ENCODE results near the gene C9orf153. TPM values are rescaled to one million over a fixed set of nuclear protein-coding genes. Genes with fewer than 3 reads are reported as not detected.

Gene C9orf153
- total and polyA plus RNA-seq, 2 of the 13 experiments (the other 11 are each of a cell fraction or from before 2014, with no cell fraction given) = 0.17 to 0.44 TPM

DNA sequence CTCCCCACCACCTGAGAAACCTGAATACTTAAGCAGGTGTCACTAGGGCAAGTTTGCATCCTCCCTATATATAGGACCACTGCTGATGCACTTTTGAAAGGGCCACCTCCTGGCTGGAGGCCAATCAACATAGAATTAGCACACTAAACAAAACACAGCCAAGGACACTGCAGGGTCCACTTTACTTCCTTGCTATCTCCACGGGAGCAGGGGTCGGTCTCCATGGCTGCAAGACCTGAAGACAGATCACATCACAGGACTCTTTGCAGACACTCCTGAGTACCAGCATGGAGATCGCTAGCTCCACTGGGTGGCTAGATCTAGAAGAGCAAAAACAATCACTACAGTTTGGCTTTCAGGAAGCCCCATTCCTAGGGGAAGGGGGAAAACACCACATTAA, 72.3 kb downstream of the C9orf153 start (continued):
- TF ChIP-seq, protein P1, sequence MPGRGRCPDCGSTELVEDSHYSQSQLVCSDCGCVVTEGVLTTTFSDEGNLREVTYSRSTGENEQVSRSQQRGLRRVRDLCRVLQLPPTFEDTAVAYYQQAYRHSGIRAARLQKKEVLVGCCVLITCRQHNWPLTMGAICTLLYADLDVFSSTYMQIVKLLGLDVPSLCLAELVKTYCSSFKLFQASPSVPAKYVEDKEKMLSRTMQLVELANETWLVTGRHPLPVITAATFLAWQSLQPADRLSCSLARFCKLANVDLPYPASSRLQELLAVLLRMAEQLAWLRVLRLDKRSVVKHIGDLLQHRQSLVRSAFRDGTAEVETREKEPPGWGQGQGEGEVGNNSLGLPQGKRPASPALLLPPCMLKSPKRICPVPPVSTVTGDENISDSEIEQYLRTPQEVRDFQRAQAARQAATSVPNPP (CRISPR knock-in tag; IDR thresholded peaks at IDR 0.05) = no peak
- TF ChIP-seq ZNF143 (CRISPR knock-in tag; IDR thresholded peaks at IDR 0.05) = no peak
- TF ChIP-seq ZNF619 (CRISPR knock-in tag; IDR thresholded peaks at IDR 0.05) = no peak
- TF ChIP-seq, protein P2, sequence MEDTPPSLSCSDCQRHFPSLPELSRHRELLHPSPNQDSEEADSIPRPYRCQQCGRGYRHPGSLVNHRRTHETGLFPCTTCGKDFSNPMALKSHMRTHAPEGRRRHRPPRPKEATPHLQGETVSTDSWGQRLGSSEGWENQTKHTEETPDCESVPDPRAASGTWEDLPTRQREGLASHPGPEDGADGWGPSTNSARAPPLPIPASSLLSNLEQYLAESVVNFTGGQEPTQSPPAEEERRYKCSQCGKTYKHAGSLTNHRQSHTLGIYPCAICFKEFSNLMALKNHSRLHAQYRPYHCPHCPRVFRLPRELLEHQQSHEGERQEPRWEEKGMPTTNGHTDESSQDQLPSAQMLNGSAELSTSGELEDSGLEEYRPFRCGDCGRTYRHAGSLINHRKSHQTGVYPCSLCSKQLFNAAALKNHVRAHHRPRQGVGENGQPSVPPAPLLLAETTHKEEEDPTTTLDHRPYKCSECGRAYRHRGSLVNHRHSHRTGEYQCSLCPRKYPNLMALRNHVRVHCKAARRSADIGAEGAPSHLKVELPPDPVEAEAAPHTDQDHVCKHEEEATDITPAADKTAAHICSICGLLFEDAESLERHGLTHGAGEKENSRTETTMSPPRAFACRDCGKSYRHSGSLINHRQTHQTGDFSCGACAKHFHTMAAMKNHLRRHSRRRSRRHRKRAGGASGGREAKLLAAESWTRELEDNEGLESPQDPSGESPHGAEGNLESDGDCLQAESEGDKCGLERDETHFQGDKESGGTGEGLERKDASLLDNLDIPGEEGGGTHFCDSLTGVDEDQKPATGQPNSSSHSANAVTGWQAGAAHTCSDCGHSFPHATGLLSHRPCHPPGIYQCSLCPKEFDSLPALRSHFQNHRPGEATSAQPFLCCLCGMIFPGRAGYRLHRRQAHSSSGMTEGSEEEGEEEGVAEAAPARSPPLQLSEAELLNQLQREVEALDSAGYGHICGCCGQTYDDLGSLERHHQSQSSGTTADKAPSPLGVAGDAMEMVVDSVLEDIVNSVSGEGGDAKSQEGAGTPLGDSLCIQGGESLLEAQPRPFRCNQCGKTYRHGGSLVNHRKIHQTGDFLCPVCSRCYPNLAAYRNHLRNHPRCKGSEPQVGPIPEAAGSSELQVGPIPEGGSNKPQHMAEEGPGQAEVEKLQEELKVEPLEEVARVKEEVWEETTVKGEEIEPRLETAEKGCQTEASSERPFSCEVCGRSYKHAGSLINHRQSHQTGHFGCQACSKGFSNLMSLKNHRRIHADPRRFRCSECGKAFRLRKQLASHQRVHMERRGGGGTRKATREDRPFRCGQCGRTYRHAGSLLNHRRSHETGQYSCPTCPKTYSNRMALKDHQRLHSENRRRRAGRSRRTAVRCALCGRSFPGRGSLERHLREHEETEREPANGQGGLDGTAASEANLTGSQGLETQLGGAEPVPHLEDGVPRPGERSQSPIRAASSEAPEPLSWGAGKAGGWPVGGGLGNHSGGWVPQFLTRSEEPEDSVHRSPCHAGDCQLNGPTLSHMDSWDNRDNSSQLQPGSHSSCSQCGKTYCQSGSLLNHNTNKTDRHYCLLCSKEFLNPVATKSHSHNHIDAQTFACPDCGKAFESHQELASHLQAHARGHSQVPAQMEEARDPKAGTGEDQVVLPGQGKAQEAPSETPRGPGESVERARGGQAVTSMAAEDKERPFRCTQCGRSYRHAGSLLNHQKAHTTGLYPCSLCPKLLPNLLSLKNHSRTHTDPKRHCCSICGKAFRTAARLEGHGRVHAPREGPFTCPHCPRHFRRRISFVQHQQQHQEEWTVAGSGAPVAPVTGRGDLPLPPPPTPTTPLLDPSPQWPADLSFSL (CRISPR knock-in tag; IDR thresholded peaks at IDR 0.05) = no peak
- TF ChIP-seq, protein P3, sequence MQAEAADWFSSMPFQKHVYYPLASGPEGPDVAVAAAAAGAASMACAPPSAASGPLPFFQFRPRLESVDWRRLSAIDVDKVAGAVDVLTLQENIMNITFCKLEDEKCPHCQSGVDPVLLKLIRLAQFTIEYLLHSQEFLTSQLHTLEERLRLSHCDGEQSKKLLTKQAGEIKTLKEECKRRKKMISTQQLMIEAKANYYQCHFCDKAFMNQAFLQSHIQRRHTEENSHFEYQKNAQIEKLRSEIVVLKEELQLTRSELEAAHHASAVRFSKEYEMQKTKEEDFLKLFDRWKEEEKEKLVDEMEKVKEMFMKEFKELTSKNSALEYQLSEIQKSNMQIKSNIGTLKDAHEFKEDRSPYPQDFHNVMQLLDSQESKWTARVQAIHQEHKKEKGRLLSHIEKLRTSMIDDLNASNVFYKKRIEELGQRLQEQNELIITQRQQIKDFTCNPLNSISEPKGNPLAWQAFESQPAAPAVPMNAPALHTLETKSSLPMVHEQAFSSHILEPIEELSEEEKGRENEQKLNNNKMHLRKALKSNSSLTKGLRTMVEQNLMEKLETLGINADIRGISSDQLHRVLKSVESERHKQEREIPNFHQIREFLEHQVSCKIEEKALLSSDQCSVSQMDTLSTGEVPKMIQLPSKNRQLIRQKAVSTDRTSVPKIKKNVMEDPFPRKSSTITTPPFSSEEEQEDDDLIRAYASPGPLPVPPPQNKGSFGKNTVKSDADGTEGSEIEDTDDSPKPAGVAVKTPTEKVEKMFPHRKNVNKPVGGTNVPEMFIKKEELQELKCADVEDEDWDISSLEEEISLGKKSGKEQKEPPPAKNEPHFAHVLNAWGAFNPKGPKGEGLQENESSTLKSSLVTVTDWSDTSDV (CRISPR knock-in tag; IDR thresholded peaks at IDR 0.05) = no peak
- TF ChIP-seq ZIK1 (CRISPR knock-in tag; IDR thresholded peaks at IDR 0.05; ENCODE audit: borderline replicate concordance, low read depth) = no peak
- no peak for TF ChIP-seq EZH2 (conservative IDR thresholded peaks at IDR 0.05; ENCODE audit: low read depth, low read length)
